ENCODE data around the gene NAB2. TPM values are rescaled to one million over a fixed set of nuclear protein-coding genes. Genes with fewer than 3 reads are reported as not detected.

The NAB2 gene
- total and polyA plus RNA-seq, 2 of the 8 experiments (the other 6 are each of a cell fraction or from before 2014, with no cell fraction given), result 20.9 to 23.5 TPM

DNA sequence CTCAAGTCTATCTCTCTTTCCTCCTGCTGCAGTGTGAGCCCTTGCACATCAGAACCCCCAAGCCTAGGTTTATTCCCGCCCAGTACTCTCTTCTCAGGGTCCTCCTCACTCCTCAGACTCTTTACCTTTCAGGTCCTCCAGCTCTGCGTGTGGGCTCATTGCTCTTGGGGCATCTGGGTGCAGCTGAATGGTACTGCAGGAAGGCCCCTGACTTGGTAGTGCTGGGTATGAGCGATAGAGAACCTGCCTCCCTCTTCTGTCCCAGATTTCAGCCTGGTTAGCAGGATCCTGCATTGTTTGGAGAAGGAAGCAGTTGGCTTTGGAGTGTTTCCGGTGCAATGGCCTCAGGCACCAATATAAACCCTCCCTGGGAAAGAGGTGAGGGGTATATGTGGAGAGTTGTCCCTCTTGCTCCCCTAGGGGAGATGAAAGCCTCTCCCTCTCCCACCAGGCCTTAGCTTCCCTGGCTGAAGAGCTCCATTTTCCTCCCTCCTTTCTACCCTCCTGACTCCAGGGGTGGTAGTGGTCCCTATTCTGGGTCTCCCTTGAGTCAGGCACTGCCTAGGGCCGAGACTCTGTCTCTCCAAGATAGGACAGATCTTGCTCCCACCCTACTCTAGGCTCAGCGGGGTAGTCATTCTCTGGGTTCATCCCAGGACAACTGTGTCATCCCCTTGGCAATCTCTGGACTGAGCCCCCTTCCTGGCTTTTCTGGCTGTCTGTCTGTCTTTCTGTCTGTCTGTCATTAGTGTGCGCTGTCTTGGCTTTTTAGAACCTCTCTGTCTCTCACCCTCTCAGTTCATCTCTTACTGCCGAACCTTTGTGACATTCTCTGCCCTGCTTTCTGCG lies 43.2 kb downstream of the NAB2 start:
- ChIA-PET CTCF (ENCODE audit: partially characterized antibody) (interaction anchor here (1.0 to 19.8 kb wide), 10 partner anchors 9 to 108 kb away, joined by 3 to 305 read pairs (median 4); partner anchors contain the start of genes LRP1-AS and STAT6), POLR2A (ENCODE audit: partially characterized antibody) (interaction anchor here (0.7 to 9.3 kb wide), 16 partner anchors 10 to 111 kb away, joined by 3 to 105 read pairs (median 4); partner anchors contain the start of genes LRP1-AS, SHMT2 and STAT6)
- 0 out of 2 replicates have a peak overlapping the region, but pooled peaks have one; percentile 72 for H2BK15ac ChIP-seq (ENCODE audit: low read length)
- no peaks in the 10 kb centered on the region for H3K9me3 ChIP-seq (ENCODE audit: insufficient read depth in 2 of 2, low read depth in 1 of 2, low read length in 1 of 2)
- no peak overlapping the region for H2BK120ac ChIP-seq (replicated peaks; ENCODE audit: low read depth, low read length)
- H4K91ac ChIP-seq (replicated peaks; ENCODE audit: insufficient read length, low read length), result no peak overlapping the region
- H3K4me1 ChIP-seq (replicated peaks in 1 of 4; ENCODE audit: control insufficient read depth in 3 of 4, insufficient read depth in 4 of 4, low read length in 3 of 4), result peaks cover 28 to 59% (median 37%) of the 10 kb centered on the region in 4 experiments
- H3K56ac ChIP-seq (replicated peaks; ENCODE audit: insufficient read length, low read depth, low read length), result no peak overlapping the region
- H3K4ac ChIP-seq (replicated peaks; ENCODE audit: insufficient read length, low read depth, low read length), result no peak overlapping the region
- no peak overlapping the region for H3K27ac ChIP-seq (ENCODE audit: low read depth, low read length)
- peak overlapping the region; percentile 39 to 86; a peak in 3 of 4 replicates for H3K4me2 ChIP-seq (ENCODE audit: insufficient read depth in 1 of 2, low read depth in 2 of 2, low read length in 2 of 2)
- no peak overlapping the region for H3K14ac ChIP-seq (ENCODE audit: insufficient read length)
- no peak overlapping the region for H4K5ac ChIP-seq (ENCODE audit: insufficient read length, low read depth, low read length)
- H3K18ac ChIP-seq (ENCODE audit: extremely low read depth, low read length), result no peak overlapping the region; the same call in none of the 2 replicates
- WGBS, 2 experiments (ENCODE audit: extremely low coverage in 1 of 2, insufficient coverage in 1 of 2, insufficient read length in 1 of 2, insufficient replicate concordance in 2 of 2, low coverage in 1 of 2, low lambda C conversion rate in 2 of 2, missing lambda C conversion rate in 1 of 2), result 81% methylated on average over 9 of the region's 9 CpGs; no CpG with 5 or more reads in 1 of the 2 experiments
- H3K79me1 ChIP-seq (ENCODE audit: low read depth, low read length), result peaks cover 13% of the 10 kb centered on the region
- H4K20me1 ChIP-seq (replicated peaks in 1 of 2; ENCODE audit: control insufficient read depth in 1 of 2, insufficient read depth in 2 of 2, low read length in 2 of 2), result peaks cover 8 to 18% of the 10 kb centered on the region in 2 experiments
- no peak overlapping the region for H4K8ac ChIP-seq (ENCODE audit: extremely low read depth, insufficient read depth, low read length)
- no peak overlapping the region for H2AFZ ChIP-seq (ENCODE audit: low read length)
- H2BK12ac ChIP-seq (ENCODE audit: low read depth, low read length), result peak overlapping the region; percentile 28; the same call in 1 of the 2 replicates
- peaks cover 7 to 72% of the 10 kb centered on the region in 2 experiments; a peak in 3 of 4 replicates for H3K79me2 ChIP-seq (ENCODE audit: control insufficient read depth in 1 of 2, insufficient read depth in 2 of 2, low read length in 2 of 2)
- peaks cover 4% of the 10 kb centered on the region; the same call in 1 of the 2 replicates for H3K23me2 ChIP-seq (ENCODE audit: low read depth, low read length)
- H2BK5ac ChIP-seq (ENCODE audit: low read depth, low read length), result no peak overlapping the region; the same call in 1 of the 2 replicates
- no peaks in the 10 kb centered on the region for H3K27me3 ChIP-seq (replicated peaks in 1 of 4; ENCODE audit: control insufficient read depth in 3 of 4, extremely low read depth in 1 of 4, insufficient read depth in 3 of 4, low read length in 3 of 4)
- no peak overlapping the region for H3K9ac ChIP-seq (replicated peaks in 1 of 4; ENCODE audit: extremely low read depth in 1 of 4, low read depth in 3 of 4, low read length in 3 of 4)
- peak overlapping the region in 1 of 4 experiments; percentile 11; a peak in 1 of 8 replicates for H3K4me3 ChIP-seq (ENCODE audit: extremely low read depth in 1 of 4, insufficient read depth in 2 of 4, low read depth in 3 of 4, low read length in 4 of 4)
- peak overlapping the region; percentile 80; the same call in 1 of the 2 replicates for H2BK20ac ChIP-seq (ENCODE audit: low read length)
- FAIRE-seq (no peak), DNase-seq (ENCODE audit: low read depth in 1 of 2, low spot score in 2 of 2) (no peak)
- H2AK5ac ChIP-seq (ENCODE audit: low read depth, low read length), result peak overlapping the region; percentile 45; the same call in 1 of the 2 replicates
- no peak overlapping the region for H3K23ac ChIP-seq (ENCODE audit: insufficient read length)
- peaks cover 0 to 4% (median 0%) of the 10 kb centered on the region in 4 experiments; a peak in 2 of 8 replicates for H3K36me3 ChIP-seq (ENCODE audit: control insufficient read depth in 2 of 4, insufficient read depth in 4 of 4, low read length in 3 of 4)
- TF ChIP-seq POLR2AphosphoS5 (IDR thresholded peaks at IDR 0.05; ENCODE audit: low read depth, low read length) (no peak), CHD2 (IDR thresholded peaks at IDR 0.05; ENCODE audit: low read length) (no peak), CTBP2 (IDR thresholded peaks at IDR 0.05; ENCODE audit: borderline replicate concordance, insufficient read depth, insufficient read length, low read length) (no peak), CREB1 (IDR thresholded peaks at IDR 0.05) (no peak), SIRT6 (IDR thresholded peaks at IDR 0.05; ENCODE audit: low read length) (no peak), TAF1 (IDR thresholded peaks at IDR 0.05; ENCODE audit: low read depth, low read length) (no peak), RFX5 (IDR thresholded peaks at IDR 0.05; ENCODE audit: borderline replicate concordance, low read depth, low read length) (no peak), BACH1 (IDR thresholded peaks at IDR 0.05; ENCODE audit: low read length) (no peak), NRF1 (IDR thresholded peaks at IDR 0.05; ENCODE audit: low read depth, low read length) (no peak), ASH2L (IDR thresholded peaks at IDR 0.05; ENCODE audit: low read length) (no peak), RXRA (IDR thresholded peaks at IDR 0.05; ENCODE audit: insufficient read depth, low read depth, low read length) (no peak), SP2 (IDR thresholded peaks at IDR 0.05; ENCODE audit: low read length) (no peak)
